Measurements from ENCODE around the gene TBC1D22B. TPM values are rescaled to one million over a fixed set of nuclear protein-coding genes. Genes with fewer than 3 reads are reported as not detected.

The TBC1D22B gene
- total and polyA plus RNA-seq, 8 donors, result 3.5 to 16.3 (median 6.2) TPM

DNA sequence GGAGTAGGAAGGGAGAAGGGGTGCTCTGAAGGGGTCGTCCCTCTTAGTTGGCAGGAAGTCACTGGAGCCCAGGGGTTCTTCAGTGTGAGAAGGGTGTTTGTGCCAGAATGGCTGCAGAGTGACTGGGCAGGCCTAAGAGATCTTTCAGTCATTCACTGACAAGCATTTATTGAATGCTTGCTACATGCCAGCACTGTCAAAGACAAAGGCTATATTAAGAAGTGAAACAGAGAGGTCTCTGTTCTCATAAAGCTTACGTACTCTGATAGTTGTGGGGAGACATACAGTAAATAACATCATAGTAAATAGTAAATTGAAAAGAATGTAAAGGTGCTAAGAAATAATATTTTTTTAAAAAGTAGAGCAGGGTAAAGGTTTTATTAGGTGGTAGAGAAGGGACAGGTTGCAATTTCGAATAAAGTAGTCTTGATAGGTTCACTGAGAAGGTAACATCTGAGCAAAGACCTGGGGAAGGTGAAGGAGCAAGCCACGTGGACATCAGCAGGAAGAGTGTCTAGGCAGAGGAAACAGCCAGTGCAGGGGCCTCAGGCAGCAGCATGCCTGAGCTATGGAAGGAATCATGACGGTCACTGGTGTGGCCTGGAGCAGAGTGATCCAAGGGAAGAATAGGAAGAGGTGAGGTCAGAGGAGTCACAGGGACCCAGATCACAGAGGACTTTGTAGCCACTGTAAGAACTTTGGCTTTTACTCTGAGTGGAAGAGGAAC, 59.9 kb downstream of the TBC1D22B start:
- Histone ChIP-seq H3K27ac (no peak overlapping the region), H3K4me3 (no peak overlapping the region), H3K27me3 (no peaks in the 10 kb centered on the region), H3K9me3 (no peaks in the 10 kb centered on the region), H3K4me1 (no peaks in the 10 kb centered on the region), H3K36me3 (peaks cover 62 to 100% (median 100%) of the 10 kb centered on the region in 4 donors)
- 84 to 94% (median 92%) methylated on average over 5 of the region's 5 CpGs for whole genome bisulfite sequencing, 5 donors
- TF ChIP-seq POLR2A (IDR thresholded peaks at IDR 0.05), result no peak
- TF ChIP-seq POLR2AphosphoS5 (IDR thresholded peaks at IDR 0.05), result no peak
- TF ChIP-seq, protein P1, sequence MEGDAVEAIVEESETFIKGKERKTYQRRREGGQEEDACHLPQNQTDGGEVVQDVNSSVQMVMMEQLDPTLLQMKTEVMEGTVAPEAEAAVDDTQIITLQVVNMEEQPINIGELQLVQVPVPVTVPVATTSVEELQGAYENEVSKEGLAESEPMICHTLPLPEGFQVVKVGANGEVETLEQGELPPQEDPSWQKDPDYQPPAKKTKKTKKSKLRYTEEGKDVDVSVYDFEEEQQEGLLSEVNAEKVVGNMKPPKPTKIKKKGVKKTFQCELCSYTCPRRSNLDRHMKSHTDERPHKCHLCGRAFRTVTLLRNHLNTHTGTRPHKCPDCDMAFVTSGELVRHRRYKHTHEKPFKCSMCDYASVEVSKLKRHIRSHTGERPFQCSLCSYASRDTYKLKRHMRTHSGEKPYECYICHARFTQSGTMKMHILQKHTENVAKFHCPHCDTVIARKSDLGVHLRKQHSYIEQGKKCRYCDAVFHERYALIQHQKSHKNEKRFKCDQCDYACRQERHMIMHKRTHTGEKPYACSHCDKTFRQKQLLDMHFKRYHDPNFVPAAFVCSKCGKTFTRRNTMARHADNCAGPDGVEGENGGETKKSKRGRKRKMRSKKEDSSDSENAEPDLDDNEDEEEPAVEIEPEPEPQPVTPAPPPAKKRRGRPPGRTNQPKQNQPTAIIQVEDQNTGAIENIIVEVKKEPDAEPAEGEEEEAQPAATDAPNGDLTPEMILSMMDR (IDR thresholded peaks at IDR 0.05), result no peak
- no peak for TF ChIP-seq EP300 (IDR thresholded peaks at IDR 0.05)
- intact Hi-C loops (cut with DNase I; ENCODE audit: low total_unique reads), result no loop called here
- DNase-seq, result no peak

DNA sequence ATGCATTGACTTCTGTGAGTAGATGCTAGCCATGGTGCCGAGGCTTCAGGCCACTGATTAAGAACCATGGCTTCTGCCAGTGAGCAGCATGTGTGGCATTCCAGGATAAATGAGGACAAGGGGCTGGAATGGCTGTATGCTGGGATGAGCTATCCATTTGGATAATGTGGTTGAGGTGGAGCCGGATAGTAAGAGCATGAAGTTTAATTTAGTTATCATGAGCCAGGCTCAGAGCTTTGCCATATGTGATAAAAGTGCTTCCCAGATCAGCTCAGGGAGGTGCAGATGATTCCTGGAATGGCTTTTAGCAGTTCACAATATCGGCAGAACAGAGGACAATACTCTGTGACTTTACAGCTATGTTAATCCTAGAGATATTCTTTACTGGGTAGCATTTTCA, 61.6 kb downstream of the TBC1D22B start:
- H3K27ac ChIP-seq, result no peak overlapping the region
- peaks cover 0 to 13% (median 6%) of the 10 kb centered on the region in 4 donors for H3K4me1 ChIP-seq
- H3K4me3 ChIP-seq, result no peak overlapping the region
- intact Hi-C loops (cut with DNase I; ENCODE audit: low total_unique reads), result no loop called here
- H3K9me3 ChIP-seq, result no peaks in the 10 kb centered on the region
- WGBS, 5 donors, result 78 to 93% (median 88%) methylated on average over 3 of the region's 3 CpGs
- DNase-seq, result no peak
- TF ChIP-seq POLR2AphosphoS5 (IDR thresholded peaks at IDR 0.05), result no peak
- TF ChIP-seq POLR2A (IDR thresholded peaks at IDR 0.05), result no peak
- TF ChIP-seq, protein P1 (IDR thresholded peaks at IDR 0.05), result no peak
- TF ChIP-seq EP300 (IDR thresholded peaks at IDR 0.05), result no peak
- no peaks in the 10 kb centered on the region for H3K27me3 ChIP-seq
- H3K36me3 ChIP-seq, result peaks cover 48 to 96% (median 95%) of the 10 kb centered on the region in 4 donors

DNA sequence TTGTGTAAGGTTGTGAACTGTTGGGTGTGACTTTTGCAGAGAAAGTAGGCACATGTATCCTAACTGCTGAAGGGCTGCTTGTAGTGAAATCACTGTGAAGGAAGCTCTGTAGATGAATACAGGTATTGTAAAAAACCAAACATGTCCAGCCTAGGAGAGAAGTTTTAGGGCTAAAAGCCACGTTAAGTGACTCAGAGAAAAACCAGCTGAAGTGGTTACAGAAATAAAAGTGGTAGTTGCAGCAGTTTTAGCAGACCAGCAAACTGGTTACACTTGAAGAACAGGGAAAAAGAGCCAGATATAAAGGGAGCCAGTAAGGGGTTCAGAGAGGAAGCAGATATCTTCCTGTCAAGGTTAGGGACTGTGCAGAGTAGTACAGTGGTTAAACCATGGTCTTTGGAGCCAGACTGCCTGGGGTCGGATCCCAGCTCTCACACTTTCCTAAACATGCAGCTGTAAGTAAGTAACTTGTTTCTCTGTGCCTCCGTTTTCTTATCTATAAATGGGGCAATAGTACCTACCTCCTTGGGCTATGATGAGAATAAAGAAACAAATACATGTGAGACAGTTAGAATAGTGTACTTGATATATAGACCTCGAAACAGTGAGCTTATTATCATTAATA, 62.4 kb downstream of the TBC1D22B start:
- intact Hi-C loops (cut with DNase I; ENCODE audit: low total_unique reads), result loop anchor here (10.0 kb wide), 2 partner anchors 245 to 375 kb away; partner anchors contain the start of gene MDGA1
- Histone ChIP-seq H3K27me3 (no peaks in the 10 kb centered on the region), H3K4me3 (no peak overlapping the region), H3K4me1 (peaks cover 0 to 21% (median 8%) of the 10 kb centered on the region in 4 donors), H3K9me3 (no peaks in the 10 kb centered on the region), H3K27ac (no peak overlapping the region), H3K36me3 (peaks cover 48 to 87% (median 87%) of the 10 kb centered on the region in 4 donors)
- TF ChIP-seq, protein P1 (IDR thresholded peaks at IDR 0.05), result no peak
- 84 to 90% (median 88%) methylated on average over 4 of the region's 4 CpGs for WGBS, 5 donors
- no peak for DNase-seq

DNA sequence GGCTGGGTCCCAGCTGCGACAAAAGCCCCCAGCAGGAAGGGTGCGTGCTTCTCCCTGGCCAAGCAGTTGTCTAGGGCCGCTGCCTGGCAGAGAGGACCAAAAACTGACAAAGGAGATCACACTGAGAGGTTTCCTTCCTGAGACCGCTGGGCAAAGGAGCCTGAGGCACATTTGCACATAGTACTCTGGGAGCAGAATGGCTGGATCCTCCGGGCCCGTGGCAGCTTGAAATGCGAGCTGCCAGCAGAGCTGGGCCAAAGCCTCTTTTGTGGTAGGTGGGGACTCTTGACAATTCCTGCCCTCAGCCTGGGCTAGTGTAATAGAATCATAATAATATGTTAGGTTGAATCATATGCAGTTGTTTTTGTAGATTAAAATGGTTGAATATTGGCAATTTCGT, 63.1 kb downstream of the TBC1D22B start:
- TF ChIP-seq EP300 (IDR thresholded peaks at IDR 0.05), result no peak
- TF ChIP-seq, protein P1 (IDR thresholded peaks at IDR 0.05), result no peak
- no peaks in the 10 kb centered on the region for H3K9me3 ChIP-seq
- no peak overlapping the region for H3K4me3 ChIP-seq
- intact Hi-C loops (cut with DNase I; ENCODE audit: low total_unique reads), result loop anchor here (10.0 kb wide), 2 partner anchors 244 to 374 kb away; partner anchors contain the start of gene MDGA1
- DNase-seq, result no peak
- WGBS, 5 donors, result 76 to 93% (median 89%) methylated on average over 6 to 8 of the region's 8 CpGs
- H3K27me3 ChIP-seq, result no peaks in the 10 kb centered on the region
- peaks cover 42 to 81% (median 80%) of the 10 kb centered on the region in 4 donors for H3K36me3 ChIP-seq
- H3K4me1 ChIP-seq, result peaks cover 0 to 25% (median 8%) of the 10 kb centered on the region in 4 donors
- no peak overlapping the region for H3K27ac ChIP-seq
